HepG2 (cell line): ENCODE measurements around the gene PIAS1. TPM values are rescaled to one million over a fixed set of nuclear protein-coding genes. Genes with fewer than 3 reads are reported as not detected.

Experiments
- ASH2L ChIP-seq: fragments of 300-600, 200-600 bp; sonication (generic); IDR thresholded peaks from 2 replicates; pipeline ENCODE4 v1.7.0; 2017; ENCODE audit warnings: low read depth, mild to moderate bottlenecking, moderate library complexity, mixed read lengths, low read length; ENCODE audit not compliant: insufficient read length
- ATF6 ChIP-seq: sonication (generic); formaldehyde crosslinking; conservative IDR thresholded peaks from 2 replicates; pipeline ENCODE4 v1.4.0; 2020; ENCODE audit warnings: missing genetic modification reagents
- BRF2 ChIP-seq: sonication (generic); formaldehyde crosslinking; IDR thresholded peaks from 2 replicates; pipeline ENCODE4 v1.8.1; 2022; ENCODE audit warnings: mild to moderate bottlenecking, missing genetic modification reagents
- DZIP1 ChIP-seq: sonication (generic); formaldehyde crosslinking; IDR thresholded peaks from 2 replicates; pipeline ENCODE4 v1.5.0; 2020; ENCODE audit warnings: mild to moderate bottlenecking, missing genetic modification reagents
- EHMT2 ChIP-seq: fragments of 200-600 bp; sonication (generic); IDR thresholded peaks from 2 replicates; pipeline ENCODE4 v1.7.0; 2017; ENCODE audit warnings: antibody characterized with exemption, low read depth, low read length, borderline replicate concordance
- FOXM1 ChIP-seq: sonication (generic); formaldehyde crosslinking; IDR thresholded peaks from 2 replicates; pipeline ENCODE4 v1.5.0; 2020; ENCODE audit warnings: missing genetic modification reagents
- LCORL ChIP-seq, 2 experiments: fragments of 450-650 bp in 1 of 2; sonication (generic) in 1 of 2; formaldehyde crosslinking in 1 of 2; IDR thresholded peaks; 2 replicates each; pipeline versions ENCODE4 v1.5.0 to v1.6.1; 2017 to 2020; ENCODE audit warnings: antibody characterized with exemption in 1 of 2, missing genetic modification reagents in 1 of 2
- MEF2D ChIP-seq: sonication (generic); formaldehyde crosslinking; IDR thresholded peaks from 2 replicates; pipeline ENCODE4 v1.5.1; 2020; ENCODE audit warnings: mild to moderate bottlenecking, missing genetic modification reagents
- NR2C2 ChIP-seq: sonication (generic); formaldehyde crosslinking; IDR thresholded peaks from 2 replicates; pipeline ENCODE4 v1.4.0; 2020; ENCODE audit warnings: missing genetic modification reagents, mild to moderate bottlenecking, moderate library complexity, borderline replicate concordance
- PLRG1 ChIP-seq: fragments of 450-650 bp; conservative IDR thresholded peaks from 2 replicates; pipeline ENCODE4 v1.6.1; 2016
- RBFOX2 ChIP-seq: fragments of 200-400 bp; formaldehyde crosslinking; IDR thresholded peaks from 2 replicates; pipeline ENCODE4 v1.6.1; 2017; ENCODE audit warnings: low read depth, mild to moderate bottlenecking, low read length
- REXO4 ChIP-seq: sonication (generic); formaldehyde crosslinking; IDR thresholded peaks from 2 replicates; pipeline ENCODE4 v1.8.0; 2022; ENCODE audit warnings: missing genetic modification reagents, mild to moderate bottlenecking, borderline replicate concordance
- TMF1 ChIP-seq: sonication (generic); formaldehyde crosslinking; IDR thresholded peaks from 2 replicates; pipeline ENCODE4 v1.8.1; 2022; ENCODE audit warnings: low read depth, missing genetic modification reagents
- ZNF337 ChIP-seq: sonication (generic); formaldehyde crosslinking; IDR thresholded peaks from 2 replicates; pipeline ENCODE4 v1.5.1; 2020; ENCODE audit warnings: missing genetic modification reagents, low read depth, mild to moderate bottlenecking, borderline replicate concordance
- ZNF781 ChIP-seq: sonication (generic); formaldehyde crosslinking; IDR thresholded peaks from 2 replicates; pipeline ENCODE4 v1.5.1; 2020; ENCODE audit warnings: borderline replicate concordance, mild to moderate bottlenecking, missing genetic modification reagents; ENCODE audit errors: not compliant biosample characterization
- ZNF891 ChIP-seq: sonication (generic); formaldehyde crosslinking; IDR thresholded peaks from 2 replicates; pipeline ENCODE4 v1.5.0; 2020; ENCODE audit warnings: mild to moderate bottlenecking, missing genetic modification reagents
- polyA plus RNA-seq, 8 experiments: library from polyadenylated mRNA; depleted of rRNA in 3 of 8; stranded (reverse) in 7 of 8; unstranded in 1 of 8; fragments of >200 nt; fragmentation: Illumina TruSeq in 4 of 8; extraction: Trizol in 4 of 8; gene quantifications; 2 replicates each; pipeline versions ENCODE4 v1.2.1 to v1.2.3, GENCODE V29; 2011 to 2016; ENCODE audit warnings: low read depth in 4 of 8, missing spikeins in 1 of 8, mixed read lengths in 1 of 8; ENCODE audit not compliant: insufficient read depth in 1 of 8
- total RNA-seq, 5 experiments: library from RNA; depleted of rRNA; stranded (reverse); fragments of >200 nt; fragmentation: Illumina TruSeq; extraction: Trizol; gene quantifications; 2 replicates each; pipeline ENCODE4 v1.2.3, GENCODE V29; 2016; ENCODE audit warnings: low read depth in 1 of 5
- TF ChIP-seq, protein P1 (sequence below): IDR thresholded peaks from 2 replicates; pipeline ENCODE4 v1.6.1; 2016; ENCODE audit warnings: missing compliant biosample characterization, missing genetic modification reagents, borderline replicate concordance
- TF ChIP-seq, protein P2 (sequence below): IDR thresholded peaks from 2 replicates; pipeline ENCODE4 v1.6.1; 2016; ENCODE audit warnings: missing compliant biosample characterization, missing genetic modification reagents, borderline replicate concordance

Gene PIAS1
- total and polyA plus RNA-seq, 2 of the 13 experiments (the other 11 are each of a cell fraction or from before 2014, with no cell fraction given): 20.7 to 33.7 TPM

DNA sequence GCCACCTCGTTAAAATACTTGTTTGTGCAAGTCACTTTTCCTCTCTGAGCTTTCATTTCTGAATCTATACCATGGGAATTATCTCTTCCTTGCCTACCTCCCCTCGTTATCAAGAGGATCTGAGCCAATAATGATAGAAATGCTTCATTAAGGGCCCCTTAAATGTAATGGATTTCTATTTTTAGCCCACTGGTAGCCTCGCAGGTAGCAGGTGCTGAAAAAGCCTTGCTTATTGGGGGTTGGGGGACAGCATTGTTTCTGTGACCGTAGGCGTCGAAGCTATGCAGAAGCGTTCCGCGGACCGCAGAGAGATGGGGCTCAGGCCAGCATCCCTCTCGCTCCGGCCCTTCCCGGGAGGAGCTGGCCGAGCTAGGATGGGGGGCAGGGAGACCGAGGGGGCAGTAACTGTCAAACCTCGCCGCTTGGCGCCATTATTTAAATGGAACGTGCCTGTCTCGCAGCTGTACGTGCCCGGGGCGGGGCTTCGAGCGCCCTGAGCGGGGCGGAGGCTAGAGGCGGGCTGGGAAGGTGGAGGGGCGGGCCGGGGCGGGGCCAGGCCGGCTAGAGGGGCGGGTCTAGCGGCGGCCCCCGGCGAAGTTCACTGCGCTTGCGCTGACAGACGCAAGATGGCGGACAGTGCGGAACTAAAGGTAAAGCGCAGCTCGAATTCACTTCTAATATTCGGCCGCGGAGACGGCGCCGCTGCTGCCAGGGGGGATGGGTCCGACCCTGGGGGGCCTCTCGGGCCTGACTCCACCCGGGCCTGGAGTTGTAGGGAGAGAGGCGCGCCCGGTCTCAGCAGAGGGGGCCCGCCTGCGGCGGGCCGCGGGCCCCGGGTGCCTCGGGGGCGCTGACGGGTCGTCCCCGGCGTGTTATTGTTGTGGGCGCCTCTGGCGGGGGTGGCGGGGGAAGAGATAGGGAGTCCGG lies at the start of gene PIAS1 (continued):
- TF ChIP-seq REXO4 (CRISPR knock-in tag): no peak
- TF ChIP-seq RBFOX2: peak; percentile 84
- no peak for TF ChIP-seq PLRG1
- TF ChIP-seq LCORL (IDR thresholded peaks at IDR 0.05): no peak
- TF ChIP-seq LCORL (CRISPR knock-in tag; IDR thresholded peaks at IDR 0.05): 0 out of 2 replicates have a peak, but pooled peaks have one; percentile 26
- TF ChIP-seq, protein P1, sequence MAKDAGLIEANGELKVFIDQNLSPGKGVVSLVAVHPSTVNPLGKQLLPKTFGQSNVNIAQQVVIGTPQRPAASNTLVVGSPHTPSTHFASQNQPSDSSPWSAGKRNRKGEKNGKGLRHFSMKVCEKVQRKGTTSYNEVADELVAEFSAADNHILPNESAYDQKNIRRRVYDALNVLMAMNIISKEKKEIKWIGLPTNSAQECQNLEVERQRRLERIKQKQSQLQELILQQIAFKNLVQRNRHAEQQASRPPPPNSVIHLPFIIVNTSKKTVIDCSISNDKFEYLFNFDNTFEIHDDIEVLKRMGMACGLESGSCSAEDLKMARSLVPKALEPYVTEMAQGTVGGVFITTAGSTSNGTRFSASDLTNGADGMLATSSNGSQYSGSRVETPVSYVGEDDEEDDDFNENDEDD (CRISPR knock-in tag): peak; percentile 98
- TF ChIP-seq DZIP1: peak; percentile 45; the same call in 1 of the 2 replicates
- TF ChIP-seq ASH2L: peak; percentile 84
- no peak for TF ChIP-seq ZNF337 (CRISPR knock-in tag)
- TF ChIP-seq ZNF891: no peak
- TF ChIP-seq ATF6 (CRISPR knock-in tag): no peak
- peak; percentile 84 for TF ChIP-seq TMF1 (CRISPR knock-in tag)
- TF ChIP-seq BRF2 (CRISPR knock-in tag): peak; percentile 87
- TF ChIP-seq NR2C2 (CRISPR knock-in tag): 0 out of 2 replicates have a peak, but pooled peaks have one; percentile 14
- TF ChIP-seq FOXM1: peak; percentile 53; the same call in 1 of the 2 replicates
- TF ChIP-seq, protein P2, sequence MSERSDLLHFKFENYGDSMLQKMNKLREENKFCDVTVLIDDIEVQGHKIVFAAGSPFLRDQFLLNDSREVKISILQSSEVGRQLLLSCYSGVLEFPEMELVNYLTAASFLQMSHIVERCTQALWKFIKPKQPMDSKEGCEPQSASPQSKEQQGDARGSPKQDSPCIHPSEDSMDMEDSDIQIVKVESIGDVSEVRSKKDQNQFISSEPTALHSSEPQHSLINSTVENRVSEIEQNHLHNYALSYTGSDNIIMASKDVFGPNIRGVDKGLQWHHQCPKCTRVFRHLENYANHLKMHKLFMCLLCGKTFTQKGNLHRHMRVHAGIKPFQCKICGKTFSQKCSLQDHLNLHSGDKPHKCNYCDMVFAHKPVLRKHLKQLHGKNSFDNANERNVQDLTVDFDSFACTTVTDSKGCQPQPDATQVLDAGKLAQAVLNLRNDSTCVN (CRISPR knock-in tag): no peak
- TF ChIP-seq MEF2D (CRISPR knock-in tag): no peak
- no peak for TF ChIP-seq EHMT2
- no peak for TF ChIP-seq ZNF781 (CRISPR knock-in tag)
